K562 (cell line): Measurements from ENCODE around the gene TMED4. TPM values are rescaled to one million over a fixed set of nuclear protein-coding genes. Genes with fewer than 3 reads are reported as not detected.

Experiments
- BRD9 ChIP-seq: fragments of 450-650 bp; IDR thresholded peaks from 2 replicates; pipeline ENCODE4 v1.6.1; 2018; ENCODE audit warnings: low read depth; ENCODE audit not compliant: partially characterized antibody
- CBX1 ChIP-seq: sonication (generic); IDR thresholded peaks from 2 replicates; pipeline ENCODE4 v1.6.1; 2016; ENCODE audit warnings: antibody characterized with exemption, low read depth, mild to moderate bottlenecking
- FOSL1 ChIP-seq: fragments of 200-800 bp; sonication (Bioruptor generic); conservative IDR thresholded peaks from 2 replicates; pipeline ENCODE4 v1.6.1; 2016; ENCODE audit warnings: missing genetic modification characterization, missing compliant biosample characterization
- FOXA1 ChIP-seq: fragments of 450-650 bp; IDR thresholded peaks from 2 replicates; pipeline ENCODE4 v1.6.1; 2016; ENCODE audit warnings: mild to moderate bottlenecking, borderline replicate concordance
- GATAD2A ChIP-seq: fragments of 450-650 bp; IDR thresholded peaks from 2 replicates; pipeline ENCODE4 v1.6.1; 2017
- HDAC6 ChIP-seq: IDR thresholded peaks from 2 replicates; pipeline ENCODE4 v1.6.1; 2012; ENCODE audit warnings: low read depth, mild to moderate bottlenecking, control low read depth, inconsistent platforms, low read length, moderate library complexity
- JUNB ChIP-seq: fragments of 450-650 bp; formaldehyde crosslinking; conservative IDR thresholded peaks from 2 replicates; pipeline ENCODE4 v1.4.0; 2020; ENCODE audit warnings: mild to moderate bottlenecking
- KAT7 ChIP-seq: sonication (generic); formaldehyde crosslinking; IDR thresholded peaks from 2 replicates; pipeline ENCODE4 v1.8.0; 2022; ENCODE audit warnings: missing genetic modification reagents, mild to moderate bottlenecking, borderline replicate concordance
- KLF1 ChIP-seq: fragments of 450-650 bp; IDR thresholded peaks from 2 replicates; pipeline ENCODE4 v1.6.1; 2016; ENCODE audit warnings: missing genetic modification characterization, missing compliant biosample characterization
- KLF13 ChIP-seq: fragments of 450-650 bp; IDR thresholded peaks from 2 replicates; pipeline ENCODE4 v1.6.1; 2016; ENCODE audit warnings: missing genetic modification characterization, low read depth, mild to moderate bottlenecking, missing compliant biosample characterization, moderate library complexity, borderline replicate concordance
- MEIS2 ChIP-seq: fragments of 450-650 bp; IDR thresholded peaks from 2 replicates; pipeline ENCODE4 v1.6.1; 2014; ENCODE audit warnings: mild to moderate bottlenecking; ENCODE audit not compliant: partially characterized antibody
- NCOA4 ChIP-seq: fragments of 450-650 bp; IDR thresholded peaks from 2 replicates; pipeline ENCODE4 v1.6.1; 2018; ENCODE audit warnings: mild to moderate bottlenecking; ENCODE audit not compliant: partially characterized antibody
- NUFIP1 ChIP-seq: fragments of 450-650 bp; IDR thresholded peaks from 2 replicates; pipeline ENCODE4 v1.6.1; 2018; ENCODE audit not compliant: partially characterized antibody
- PYGO2 ChIP-seq: fragments of 450-650 bp; IDR thresholded peaks from 2 replicates; pipeline ENCODE4 v1.6.1; 2016; ENCODE audit warnings: mild to moderate bottlenecking, missing genetic modification characterization, moderate library complexity, missing compliant biosample characterization
- RUNX1 ChIP-seq: sonication (generic); IDR thresholded peaks from 2 replicates; pipeline ENCODE4 v1.6.1; 2016; ENCODE audit warnings: antibody characterized with exemption, low read depth
- SIN3B ChIP-seq: fragments of 450-650 bp; IDR thresholded peaks from 2 replicates; pipeline ENCODE4 v1.6.1; 2017; ENCODE audit warnings: low read depth, mild to moderate bottlenecking, moderate library complexity
- SMAD4 ChIP-seq: fragments of 250-450 bp; sonication (Bioruptor Pico); conservative IDR thresholded peaks from 2 replicates; pipeline ENCODE4 v1.8.0; 2021; ENCODE audit warnings: inconsistent platforms, mild to moderate bottlenecking, moderate library complexity
- TAF9B ChIP-seq: fragments of 450-650 bp; IDR thresholded peaks from 2 replicates; pipeline ENCODE4 v1.6.1; 2018; ENCODE audit warnings: mild to moderate bottlenecking; ENCODE audit not compliant: partially characterized antibody
- ZNF12 ChIP-seq: sonication (generic); formaldehyde crosslinking; IDR thresholded peaks from 2 replicates; pipeline ENCODE4 v1.4.0; 2020; ENCODE audit warnings: mild to moderate bottlenecking, missing genetic modification reagents
- ZNF324 ChIP-seq: fragments of 250-450 bp; sonication (Bioruptor Pico); IDR thresholded peaks from 2 replicates; pipeline ENCODE4 v1.4.0; 2020; ENCODE audit warnings: mild to moderate bottlenecking
- ZNF347 ChIP-seq: fragments of 450-650 bp; formaldehyde crosslinking; IDR thresholded peaks from 2 replicates; pipeline ENCODE4 v1.4.0; 2020; ENCODE audit warnings: low read depth, mild to moderate bottlenecking, moderate library complexity
- ZNF354B ChIP-seq: fragments of 250-450 bp; sonication (Bioruptor Pico); IDR thresholded peaks from 2 replicates; pipeline ENCODE4 v1.4.0; 2020
- ZNF764 ChIP-seq: fragments of 250-450 bp; sonication (Bioruptor Pico); IDR thresholded peaks from 2 replicates; pipeline ENCODE4 v1.4.0; 2020; ENCODE audit warnings: low read depth, mild to moderate bottlenecking, moderate library complexity
- ZZZ3 ChIP-seq: fragments of 450-650 bp; IDR thresholded peaks from 2 replicates; pipeline ENCODE4 v1.6.1; 2016; ENCODE audit warnings: antibody characterized with exemption, mild to moderate bottlenecking, moderate library complexity
- polyA plus RNA-seq, 8 experiments: library from polyadenylated mRNA; depleted of rRNA in 4 of 8; stranded (reverse) in 5 of 8; unstranded in 3 of 8; fragments of >200 nt; fragmentation: Nextera tagmentation in 2 of 8; fragmentation: Illumina TruSeq in 1 of 8; extraction: Ambion mirVana in 2 of 8; extraction: Trizol in 1 of 8; gene quantifications; 2 replicates each; pipeline versions ENCODE4 v1.2.1 to v1.2.3, GENCODE V29; 2011 to 2014; ENCODE audit warnings: inconsistent platforms in 1 of 8, missing spikeins in 1 of 8
- total RNA-seq, 7 experiments: library from RNA; depleted of rRNA in 6 of 7; stranded (reverse); fragments of >200 nt in 6 of 7; fragmentation: Illumina TruSeq in 2 of 7; extraction: Trizol in 2 of 7; gene quantifications; 2 replicates each; pipeline versions ENCODE4 v1.2.1 to v1.2.3, GENCODE V29; 2011 to 2021; ENCODE audit warnings: low replicate concordance in 1 of 7
- TF ChIP-seq, protein P1 (sequence below): IDR thresholded peaks from 2 replicates; pipeline ENCODE4 v1.6.1; 2011; ENCODE audit not compliant: insufficient read length; ENCODE audit errors: extremely low read depth
- TF ChIP-seq, protein P2 (sequence below): fragments of 150-350 bp; conservative IDR thresholded peaks from 2 replicates; pipeline ENCODE4 v1.6.1; 2014; ENCODE audit warnings: low read length
- TF ChIP-seq, protein P3 (sequence below): fragments of 450-650 bp; IDR thresholded peaks from 2 replicates; pipeline ENCODE4 v1.6.1; 2016

TMED4 gene
- total and polyA plus RNA-seq, 9 of the 15 experiments (the other 6 are each of a cell fraction or from before 2014, with no cell fraction given): 20.3 to 64.0 (median 42.1) TPM

DNA sequence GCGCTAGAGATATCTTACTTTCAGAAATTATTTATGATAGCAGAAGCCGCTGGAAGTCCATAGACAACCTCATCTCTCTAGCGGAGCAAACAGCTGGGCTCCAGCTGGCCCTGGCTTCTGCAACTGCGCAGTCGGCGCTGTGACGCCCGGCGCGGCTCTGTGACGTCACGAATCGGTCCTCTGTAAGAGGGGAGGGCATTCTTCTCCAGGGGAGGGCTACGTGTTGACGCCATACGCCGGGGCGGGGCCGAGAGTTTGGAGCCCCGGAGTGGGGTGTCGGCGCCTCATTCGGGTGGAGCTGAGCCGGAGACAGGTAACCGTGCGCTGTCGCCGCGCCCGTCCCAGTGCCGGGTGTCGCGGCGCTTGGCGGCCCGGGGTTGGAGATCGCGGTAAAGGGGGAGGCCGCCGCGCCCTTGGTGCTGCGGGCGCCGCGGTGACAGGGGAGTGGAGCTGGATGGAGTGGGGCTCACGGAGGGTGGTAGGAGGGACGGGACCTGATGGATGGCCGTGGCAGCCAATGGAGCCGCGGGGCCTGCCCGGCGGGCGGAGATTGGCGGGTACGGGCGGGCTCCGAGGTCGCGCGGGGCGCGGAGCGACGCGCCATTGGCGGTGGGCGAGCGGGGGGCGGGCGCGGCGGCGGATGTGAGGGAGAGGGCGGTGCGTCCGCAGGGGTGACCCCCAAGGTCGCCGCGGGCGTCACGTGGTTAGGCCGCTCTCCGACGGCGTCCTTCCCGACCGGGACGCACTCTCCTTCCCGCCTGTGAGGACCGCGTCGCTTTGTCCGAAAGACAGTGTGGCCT is 24.5 kb upstream of the TMED4 start, which contains the start of gene OGDH (continued):
- TF ChIP-seq, protein P1, sequence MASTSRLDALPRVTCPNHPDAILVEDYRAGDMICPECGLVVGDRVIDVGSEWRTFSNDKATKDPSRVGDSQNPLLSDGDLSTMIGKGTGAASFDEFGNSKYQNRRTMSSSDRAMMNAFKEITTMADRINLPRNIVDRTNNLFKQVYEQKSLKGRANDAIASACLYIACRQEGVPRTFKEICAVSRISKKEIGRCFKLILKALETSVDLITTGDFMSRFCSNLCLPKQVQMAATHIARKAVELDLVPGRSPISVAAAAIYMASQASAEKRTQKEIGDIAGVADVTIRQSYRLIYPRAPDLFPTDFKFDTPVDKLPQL: no peak
- TF ChIP-seq FOXA1: no peak
- TF ChIP-seq ZNF764 (CRISPR knock-in tag): no peak
- TF ChIP-seq NCOA4: no peak
- TF ChIP-seq, protein P2, sequence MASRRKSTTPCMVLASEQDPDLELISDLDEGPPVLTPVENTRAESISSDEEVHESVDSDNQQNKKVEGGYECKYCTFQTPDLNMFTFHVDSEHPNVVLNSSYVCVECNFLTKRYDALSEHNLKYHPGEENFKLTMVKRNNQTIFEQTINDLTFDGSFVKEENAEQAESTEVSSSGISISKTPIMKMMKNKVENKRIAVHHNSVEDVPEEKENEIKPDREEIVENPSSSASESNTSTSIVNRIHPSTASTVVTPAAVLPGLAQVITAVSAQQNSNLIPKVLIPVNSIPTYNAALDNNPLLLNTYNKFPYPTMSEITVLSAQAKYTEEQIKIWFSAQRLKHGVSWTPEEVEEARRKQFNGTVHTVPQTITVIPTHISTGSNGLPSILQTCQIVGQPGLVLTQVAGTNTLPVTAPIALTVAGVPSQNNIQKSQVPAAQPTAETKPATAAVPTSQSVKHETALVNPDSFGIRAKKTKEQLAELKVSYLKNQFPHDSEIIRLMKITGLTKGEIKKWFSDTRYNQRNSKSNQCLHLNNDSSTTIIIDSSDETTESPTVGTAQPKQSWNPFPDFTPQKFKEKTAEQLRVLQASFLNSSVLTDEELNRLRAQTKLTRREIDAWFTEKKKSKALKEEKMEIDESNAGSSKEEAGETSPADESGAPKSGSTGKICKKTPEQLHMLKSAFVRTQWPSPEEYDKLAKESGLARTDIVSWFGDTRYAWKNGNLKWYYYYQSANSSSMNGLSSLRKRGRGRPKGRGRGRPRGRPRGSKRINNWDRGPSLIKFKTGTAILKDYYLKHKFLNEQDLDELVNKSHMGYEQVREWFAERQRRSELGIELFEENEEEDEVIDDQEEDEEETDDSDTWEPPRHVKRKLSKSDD: no peak
- no peak for TF ChIP-seq JUNB
- TF ChIP-seq FOSL1 (tag): peak; percentile 50
- no peak for TF ChIP-seq KLF13
- TF ChIP-seq MEIS2: peak; percentile 53
- TF ChIP-seq SIN3B: peak; percentile 51
- no peak for TF ChIP-seq RUNX1
- TF ChIP-seq, protein P3, sequence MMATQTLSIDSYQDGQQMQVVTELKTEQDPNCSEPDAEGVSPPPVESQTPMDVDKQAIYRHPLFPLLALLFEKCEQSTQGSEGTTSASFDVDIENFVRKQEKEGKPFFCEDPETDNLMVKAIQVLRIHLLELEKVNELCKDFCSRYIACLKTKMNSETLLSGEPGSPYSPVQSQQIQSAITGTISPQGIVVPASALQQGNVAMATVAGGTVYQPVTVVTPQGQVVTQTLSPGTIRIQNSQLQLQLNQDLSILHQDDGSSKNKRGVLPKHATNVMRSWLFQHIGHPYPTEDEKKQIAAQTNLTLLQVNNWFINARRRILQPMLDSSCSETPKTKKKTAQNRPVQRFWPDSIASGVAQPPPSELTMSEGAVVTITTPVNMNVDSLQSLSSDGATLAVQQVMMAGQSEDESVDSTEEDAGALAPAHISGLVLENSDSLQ: peak; percentile 99
- TF ChIP-seq PYGO2 (tag): no peak
- TF ChIP-seq TAF9B: peak; percentile 99
- no peak for TF ChIP-seq ZNF12 (CRISPR knock-in tag)
- no peak for TF ChIP-seq GATAD2A
- TF ChIP-seq NUFIP1: no peak
- TF ChIP-seq SMAD4: peak; percentile 46; the same call in 1 of the 2 replicates
- no peak for TF ChIP-seq ZNF354B
- TF ChIP-seq ZNF347 (CRISPR knock-in tag): no peak
- no peak for TF ChIP-seq ZNF324 (CRISPR knock-in tag)
- no peak for TF ChIP-seq KAT7
- peak; percentile 57; the same call in 1 of the 2 replicates for TF ChIP-seq KLF1 (tag)
- no peak for TF ChIP-seq HDAC6
- peak; percentile 73; the same call in 1 of the 2 replicates for TF ChIP-seq CBX1
- no peak for TF ChIP-seq BRD9
- no peak for TF ChIP-seq ZZZ3
